NOMO-1 (cell line): ENCODE measurements around the gene LGR4.

Experiments
- DNase-seq, 2 experiments: peaks; one replicate each; lab custom pipeline; 2025; ENCODE audit not compliant: unreplicated experiment in 2 of 2; lab: John Stamatoyannopoulos, UW

LGR4 gene

GRCh38 chr11:27489092-27489491 lies 16.5 kb upstream of the LGR4 start:
- DNase-seq = no peak

- DNase-seq = no peak
Measured at GRCh38 chr11:27487706-27488105, 15.1 kb upstream of the LGR4 start.

GRCh38 chr11:27485930-27486773 lies 13.6 kb upstream of the LGR4 start:
- DNase-seq = peak; percentile 37 to 39

GRCh38 chr11:27482793-27483192 lies 10.2 kb upstream of the LGR4 start:
- DNase-seq = no peak

- DNase-seq = no peak
Measured at GRCh38 chr11:27481992-27482391, 9.4 kb upstream of the LGR4 start.

GRCh38 chr11:27477831-27478230 lies 5.2 kb upstream of the LGR4 start:
- no peak for DNase-seq

GRCh38 chr11:27477243-27477642 lies 4.7 kb upstream of the LGR4 start:
- no peak for DNase-seq

- no peak for DNase-seq
Measured at GRCh38 chr11:27475622-27476021, 3.0 kb upstream of the LGR4 start.

GRCh38 chr11:27473017-27473406 lies 422 bp upstream of the LGR4 start:
- no peak for DNase-seq

GRCh38 chr11:27471589-27472397 lies 797 bp downstream of the LGR4 start:
- DNase-seq = peak; percentile 39 to 45

- DNase-seq = peak in 1 of 2 experiments; percentile 22
Measured at GRCh38 chr11:27470826-27471588, 1.6 kb downstream of the LGR4 start.

GRCh38 chr11:27470166-27470565 lies 2.4 kb downstream of the LGR4 start:
- no peak for DNase-seq

- no peak for DNase-seq
Measured at GRCh38 chr11:27468995-27469695, 3.4 kb downstream of the LGR4 start.

- DNase-seq = peak; percentile 9 to 45
Measured at GRCh38 chr11:27468209-27468994, 4.2 kb downstream of the LGR4 start.

GRCh38 chr11:27467181-27467913 lies 5.2 kb downstream of the LGR4 start:
- no peak for DNase-seq

- DNase-seq = no peak
Measured at GRCh38 chr11:27466363-27466762, 6.2 kb downstream of the LGR4 start.

- no peak for DNase-seq
Measured at GRCh38 chr11:27465629-27466028, 7.0 kb downstream of the LGR4 start.

- no peak for DNase-seq
Measured at GRCh38 chr11:27464909-27465308, 7.7 kb downstream of the LGR4 start.

GRCh38 chr11:27464289-27464696 lies 8.3 kb downstream of the LGR4 start:
- no peak for DNase-seq
